Activated T-helper 1 cell treated with anti-CD3 and anti-CD28 coated beads, Interleukin-12 subunit alpha, Interleukin-12 subunit beta, Interleukin-2, Interleukin-4 antibody, amounts not matched to agents 30 ng/mL and 10 ng/mL and 1 ng/mL, durations not matched to agents 14 hours and 24 hours and 36 hours (primary cell): ENCODE data around the gene SPATA24. TPM values are rescaled to one million over a fixed set of nuclear protein-coding genes. Genes with fewer than 3 reads are reported as not detected.
"Not testable (repeated sequence)": the region's sequence is repeated elsewhere in the genome, so short reads cannot be mapped to it uniquely, and the experiment has no call there.

Experiments
- DNase-seq: peaks from one replicate; pipeline ENCODE4 v3.0.0; 2021; ENCODE audit warnings: low spot score
- H3K27ac Mint-ChIP-seq: one replicate; pipeline ENCODE4 v1.8.0; 2021; ENCODE audit warnings: mild to moderate bottlenecking, mixed read lengths
- H3K27me3 Mint-ChIP-seq: one replicate; pipeline ENCODE4 v1.8.0; 2022; ENCODE audit warnings: mild to moderate bottlenecking, moderate library complexity, mixed read lengths; ENCODE audit not compliant: insufficient read depth
- H3K36me3 Mint-ChIP-seq: one replicate; pipeline ENCODE4 v1.8.0; 2021; ENCODE audit warnings: low read depth, mixed read lengths
- H3K4me1 Mint-ChIP-seq: one replicate; pipeline ENCODE4 v1.8.0; 2021; ENCODE audit warnings: low read depth, mixed read lengths
- H3K4me3 Mint-ChIP-seq: one replicate; pipeline ENCODE4 v1.8.0; 2021; ENCODE audit warnings: mild to moderate bottlenecking, moderate library complexity, mixed read lengths
- H3K9me3 Mint-ChIP-seq: one replicate; pipeline ENCODE4 v1.8.0; 2021; ENCODE audit warnings: mixed read lengths
- intact Hi-C: fragments of 100-400 bp; cut with micrococcal nuclease; formaldehyde crosslinking; loops from one replicate; pipeline ENCODE4 v1.15.1; 2024
- total RNA-seq: library from RNA; stranded (reverse); gene quantifications from 2 replicates; pipeline ENCODE4 v1.2.3, GENCODE V29; 2022

Gene SPATA24, protein sequence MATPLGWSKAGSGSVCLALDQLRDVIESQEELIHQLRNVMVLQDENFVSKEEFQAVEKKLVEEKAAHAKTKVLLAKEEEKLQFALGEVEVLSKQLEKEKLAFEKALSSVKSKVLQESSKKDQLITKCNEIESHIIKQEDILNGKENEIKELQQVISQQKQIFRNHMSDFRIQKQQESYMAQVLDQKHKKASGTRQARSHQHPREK
- total RNA-seq, result 4.1 and 5.3 TPM in 2 replicates

- peaks cover 3% of the 10 kb centered on the region for H3K36me3 Mint-ChIP-seq
- no peaks in the 10 kb centered on the region for H3K27me3 Mint-ChIP-seq
- no peaks in the 10 kb centered on the region for H3K9me3 Mint-ChIP-seq
- H3K27ac Mint-ChIP-seq, result peak within 1 kb of the TSS; percentile 100
- intact Hi-C loops, result loop anchor here (1.0 to 5.0 kb wide), 12 partner anchors 11 to 1072 kb away; partner anchors contain the start of genes CDC25C, DNAJC18, EGR1 and ETF1
- peak within 1 kb of the TSS; percentile 91 for H3K4me3 Mint-ChIP-seq
- peaks cover 47% of the 10 kb centered on the region for H3K4me1 Mint-ChIP-seq
- DNase-seq, result peak; percentile 98
These were observed at the start of gene SPATA24 for GRCh38 chr5:139403787-139404483. SPATA24 (minus strand) TSS chr5:139404089; CDS start chr5:139404060, 29 bp downstream.

- H3K36me3 Mint-ChIP-seq, result peaks cover 12% of the 10 kb centered on the region
- intact Hi-C loops, result no loop called here
- no peak for DNase-seq
- H3K9me3 Mint-ChIP-seq, result peaks cover 15% of the 10 kb centered on the region
- H3K27ac Mint-ChIP-seq, result no peak overlapping the region
- no peaks in the 10 kb centered on the region for H3K27me3 Mint-ChIP-seq
- no peak overlapping the region for H3K4me3 Mint-ChIP-seq
- peaks cover 53% of the 10 kb centered on the region for H3K4me1 Mint-ChIP-seq
These were observed 48.2 kb upstream of the SPATA24 start for GRCh38 chr5:139451878-139452660.

DNA sequence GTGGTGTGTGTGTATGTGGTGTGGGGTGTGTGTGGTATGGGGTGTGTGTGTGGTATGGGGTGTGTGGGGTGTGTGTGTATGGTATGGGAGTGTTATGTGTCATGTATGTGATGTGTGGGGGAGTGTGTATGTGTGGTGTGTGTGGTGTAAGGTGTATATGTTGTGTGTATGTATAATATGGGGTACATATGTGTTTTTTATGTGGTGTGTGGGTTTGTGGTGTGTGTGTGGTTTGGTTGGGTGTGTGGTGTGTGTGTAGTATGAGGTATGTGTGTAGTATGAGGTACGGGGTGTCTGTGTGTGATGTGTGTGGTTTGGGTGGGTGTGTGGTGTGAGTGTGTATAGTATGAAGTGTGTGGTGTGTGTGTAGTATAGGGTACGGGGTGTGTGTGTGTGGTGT, 47.3 kb upstream of the SPATA24 start:
- H3K27ac Mint-ChIP-seq, result no peak overlapping the region

DNA sequence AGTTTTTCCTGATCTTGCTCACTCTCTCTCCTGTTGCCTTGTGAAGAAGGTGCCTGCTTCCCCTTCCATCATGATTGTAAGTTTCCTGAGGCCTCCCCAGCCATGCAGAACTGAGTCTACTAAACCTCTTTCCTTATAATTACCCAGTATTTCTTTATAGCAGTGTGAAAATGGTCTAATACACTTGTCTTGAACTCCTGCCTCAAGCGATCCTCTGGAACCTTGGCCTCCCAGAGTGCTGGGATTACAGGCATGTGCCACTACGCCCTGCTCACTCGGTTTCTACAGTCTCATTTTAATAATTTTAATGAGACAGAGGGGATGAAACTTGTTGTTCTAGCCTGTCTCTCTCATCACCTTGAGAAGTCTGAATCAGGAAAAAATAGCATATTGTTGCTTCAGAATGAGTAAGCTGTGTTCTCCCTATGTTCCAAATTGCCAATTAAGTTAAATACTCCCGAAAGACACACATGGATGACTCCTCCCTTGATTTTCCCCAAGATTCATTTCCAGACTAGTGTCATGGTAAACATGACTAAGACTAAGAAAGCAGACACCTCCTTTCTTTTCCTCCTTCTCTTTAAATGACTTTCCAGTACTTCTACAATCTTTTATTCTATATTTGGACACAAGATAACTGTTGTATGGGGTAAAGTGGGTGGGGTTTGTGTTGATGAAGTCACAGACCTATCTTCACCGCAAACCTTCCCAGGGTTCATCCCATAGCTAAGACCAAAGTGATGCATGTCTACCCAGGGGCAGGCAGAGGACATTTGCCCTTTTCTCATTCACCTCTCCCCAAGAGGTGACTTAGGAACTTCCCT, 43.3 kb upstream of the SPATA24 start:
- no peaks in the 10 kb centered on the region for H3K27me3 Mint-ChIP-seq
- intact Hi-C loops, result loop anchor here (1.0 to 2.0 kb wide), 8 partner anchors 8 to 190 kb away; partner anchors contain the start of genes DNAJC18, STING1 and UBE2D2
- no peak for DNase-seq
- peak overlapping the region; percentile 46 for H3K4me3 Mint-ChIP-seq
- peak overlapping the region; percentile 98 for H3K27ac Mint-ChIP-seq
- H3K4me1 Mint-ChIP-seq, result peaks cover 64% of the 10 kb centered on the region
- peaks cover 17% of the 10 kb centered on the region for H3K9me3 Mint-ChIP-seq
- peaks cover 20% of the 10 kb centered on the region for H3K36me3 Mint-ChIP-seq

More for the DNA sequence above, 47.3 kb upstream of the SPATA24 start:
- H3K4me1 Mint-ChIP-seq, result peaks cover 53% of the 10 kb centered on the region
- DNase-seq, result no peak
- intact Hi-C loops, result no loop called here
- H3K36me3 Mint-ChIP-seq, result peaks cover 20% of the 10 kb centered on the region
- no peak overlapping the region for H3K4me3 Mint-ChIP-seq
- no peaks in the 10 kb centered on the region for H3K27me3 Mint-ChIP-seq
- peaks cover 22% of the 10 kb centered on the region for H3K9me3 Mint-ChIP-seq

DNA sequence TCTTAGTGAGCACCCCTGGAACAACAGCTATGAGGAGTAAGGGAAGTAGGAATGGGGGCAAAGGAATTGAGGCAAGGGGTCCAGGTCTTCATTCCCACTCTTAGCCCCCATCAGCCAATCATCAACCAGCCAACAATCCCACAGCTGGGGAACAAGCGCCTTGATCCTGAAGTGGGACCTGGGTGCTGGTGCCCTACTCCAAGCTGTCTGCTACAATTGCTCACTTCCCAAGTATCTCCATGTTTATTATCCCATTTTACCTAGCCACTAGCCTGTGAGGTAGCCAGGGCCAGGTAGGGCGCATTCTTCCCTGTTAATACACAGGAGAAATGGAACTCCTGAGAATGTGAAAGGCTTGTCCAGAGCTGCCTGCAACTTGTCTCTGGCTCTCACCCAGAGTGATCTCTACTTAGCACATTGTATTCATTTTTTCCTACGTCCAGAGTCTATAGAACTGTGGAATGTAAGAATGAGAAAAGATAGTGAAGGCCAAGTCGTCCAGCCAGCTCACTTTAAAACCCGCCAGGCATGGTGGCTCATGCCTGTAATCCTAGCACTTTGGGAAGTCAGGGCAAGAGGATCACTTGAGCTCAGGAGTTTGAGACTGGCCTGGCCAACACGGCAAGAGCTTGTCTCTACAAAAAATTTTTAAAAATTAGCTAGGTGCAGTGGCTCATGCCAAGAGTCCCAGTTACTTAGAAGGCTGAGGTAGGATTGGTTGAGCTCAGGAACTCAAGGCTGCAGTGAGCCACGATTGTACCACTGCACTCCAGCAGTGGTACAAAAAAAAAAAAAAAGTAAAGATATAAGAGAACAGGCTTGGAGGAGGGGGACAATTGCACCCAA, 41.7 kb upstream of the SPATA24 start:
- DNase-seq, result no peak
- Mint-ChIP-seq H3K36me3 (peaks cover 20% of the 10 kb centered on the region), H3K9me3 (peaks cover 17% of the 10 kb centered on the region), H3K4me3 (no peak overlapping the region), H3K4me1 (peaks cover 75% of the 10 kb centered on the region), H3K27me3 (no peaks in the 10 kb centered on the region), H3K27ac (peak overlapping the region; percentile 62)
- intact Hi-C loops, result loop anchor here (2.0 kb wide), 1 partner anchor 191 kb away; no protein-coding TSS in a partner anchor

DNA sequence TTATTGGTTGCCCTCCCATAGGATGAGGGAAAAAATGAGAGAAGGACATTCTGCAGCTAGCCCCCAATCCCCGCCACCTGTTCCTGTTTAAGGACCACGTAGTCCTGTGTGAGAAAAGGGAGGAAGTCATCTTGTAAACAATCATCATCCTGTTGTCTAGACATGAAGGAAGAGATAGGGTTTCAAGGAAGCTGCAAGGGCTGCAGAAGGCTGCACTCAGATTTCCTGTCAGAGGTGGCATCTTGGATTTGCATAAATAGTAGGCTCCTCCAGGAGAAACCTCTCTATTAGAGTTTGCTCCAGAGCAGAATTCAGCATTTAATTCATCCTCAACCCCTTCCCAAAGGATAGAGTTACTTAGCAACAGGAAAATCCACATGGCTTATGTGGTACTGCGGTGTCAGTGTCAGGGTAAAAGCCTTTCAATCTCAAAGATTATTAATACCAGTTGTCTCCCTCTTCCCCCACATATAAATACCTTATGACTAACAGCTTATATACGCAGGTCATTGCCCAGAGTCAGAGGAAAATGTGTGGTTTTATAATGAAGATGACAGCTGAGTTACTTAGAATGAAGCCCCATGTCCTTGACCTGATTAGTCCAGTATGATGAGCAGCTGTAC, 40.1 kb upstream of the SPATA24 start:
- peaks cover 85% of the 10 kb centered on the region for H3K4me1 Mint-ChIP-seq
- H3K9me3 Mint-ChIP-seq, result peaks cover 17% of the 10 kb centered on the region
- no peaks in the 10 kb centered on the region for H3K27me3 Mint-ChIP-seq
- H3K36me3 Mint-ChIP-seq, result peaks cover 21% of the 10 kb centered on the region
- no peak for DNase-seq
- H3K4me3 Mint-ChIP-seq, result peak overlapping the region; percentile 51
- intact Hi-C loops, result no loop called here
- H3K27ac Mint-ChIP-seq, result peak overlapping the region; percentile 76

GRCh38 chr5:139440416-139440815, 36.5 kb upstream of the SPATA24 start:
- intact Hi-C loops, H3K36me3 Mint-ChIP-seq, DNase-seq, H3K27me3 Mint-ChIP-seq, H3K9me3 Mint-ChIP-seq, H3K4me3 Mint-ChIP-seq: not testable (repeated sequence)
- Mint-ChIP-seq H3K27ac (peak overlapping the region; percentile 99), H3K4me1 (peaks cover 71% of the 10 kb centered on the region)

DNA sequence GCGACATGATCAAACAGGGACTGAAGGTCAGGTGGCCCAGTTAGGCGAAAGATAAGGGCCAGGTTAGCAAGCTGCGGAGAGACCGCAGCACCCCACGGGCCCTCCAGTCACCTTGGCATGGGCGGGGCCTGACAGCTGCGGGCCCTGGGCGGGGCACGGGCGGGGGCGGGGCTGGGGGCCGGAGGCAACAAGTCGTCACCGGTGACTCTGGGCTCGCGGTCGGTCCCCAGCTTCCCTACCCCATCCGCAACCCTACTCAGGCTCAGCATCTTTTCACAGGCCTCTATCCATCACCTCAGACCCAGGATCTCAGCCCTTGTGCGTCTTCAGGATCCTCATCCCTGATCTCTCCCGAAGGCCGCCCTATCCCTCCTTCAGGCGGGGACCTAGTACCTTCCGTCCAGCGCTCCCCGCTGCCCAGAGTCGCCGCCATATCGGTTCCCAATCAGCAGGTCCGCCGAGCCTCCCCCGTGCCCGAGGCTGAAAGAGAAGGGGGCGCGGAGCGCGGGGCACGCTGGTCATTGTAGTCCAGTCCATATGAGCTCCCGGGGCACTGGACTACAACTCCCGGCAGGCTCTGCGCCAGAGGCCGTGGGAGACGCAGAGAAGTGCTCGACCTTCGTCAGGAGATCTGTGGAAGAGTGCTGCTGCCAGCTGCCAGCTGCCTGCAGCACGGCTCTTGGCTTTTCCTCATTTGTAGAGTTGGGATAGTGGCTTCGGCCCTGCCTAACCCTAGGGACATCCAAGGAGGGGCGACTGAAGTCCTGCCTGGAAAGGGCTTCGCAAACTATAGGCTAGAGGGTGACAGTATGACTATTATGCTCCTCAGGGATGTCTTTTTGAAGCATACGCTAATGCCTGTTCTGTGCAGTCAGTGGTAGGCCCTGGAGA, 35.4 kb upstream of the SPATA24 start, which contains the start of gene DNAJC18:
Gene DNAJC18, minus strand, starts transcription at position 513 of the 891 bp plus-strand sequence. Its CDS starts 80 bp downstream, at position 433.
- Mint-ChIP-seq H3K36me3 (peaks cover 14% of the 10 kb centered on the region), H3K4me1 (peaks cover 66% of the 10 kb centered on the region), H3K27me3 (no peaks in the 10 kb centered on the region), H3K4me3 (peak within 1 kb of the TSS; percentile 95), H3K9me3 (no peaks in the 10 kb centered on the region), H3K27ac (peak within 1 kb of the TSS; percentile 99)
- peak; percentile 86 for DNase-seq
- intact Hi-C loops, result loop anchor here (1.0 to 5.0 kb wide), 9 partner anchors 8 to 138 kb away; partner anchors contain the start of genes SPATA24, STING1 and UBE2D2

DNA sequence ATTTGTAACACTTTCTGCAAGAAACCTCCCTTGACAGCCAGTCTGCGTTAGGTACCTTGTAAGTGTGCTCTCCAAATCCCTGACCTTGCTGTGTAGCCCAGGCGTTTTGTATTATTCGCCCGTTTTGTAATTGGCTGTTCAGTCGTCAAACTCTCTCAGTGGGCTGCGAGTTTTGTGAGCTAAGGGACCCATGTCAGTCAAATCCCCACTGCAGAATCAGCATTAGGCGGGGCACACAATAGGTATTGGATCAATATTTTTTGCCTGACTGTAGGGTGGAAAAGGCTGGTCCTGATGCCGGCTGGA, 34.8 kb upstream of the SPATA24 start:
- Mint-ChIP-seq H3K27me3 (no peaks in the 10 kb centered on the region), H3K9me3 (no peaks in the 10 kb centered on the region), H3K36me3 (peaks cover 14% of the 10 kb centered on the region), H3K4me1 (peaks cover 60% of the 10 kb centered on the region), H3K27ac (peak overlapping the region; percentile 79), H3K4me3 (peak overlapping the region; percentile 95)
- no peak for DNase-seq
- intact Hi-C loops, result loop anchor here (1.0 to 5.0 kb wide), 9 partner anchors 9 to 139 kb away; partner anchors contain the start of genes SPATA24, STING1 and UBE2D2

DNA sequence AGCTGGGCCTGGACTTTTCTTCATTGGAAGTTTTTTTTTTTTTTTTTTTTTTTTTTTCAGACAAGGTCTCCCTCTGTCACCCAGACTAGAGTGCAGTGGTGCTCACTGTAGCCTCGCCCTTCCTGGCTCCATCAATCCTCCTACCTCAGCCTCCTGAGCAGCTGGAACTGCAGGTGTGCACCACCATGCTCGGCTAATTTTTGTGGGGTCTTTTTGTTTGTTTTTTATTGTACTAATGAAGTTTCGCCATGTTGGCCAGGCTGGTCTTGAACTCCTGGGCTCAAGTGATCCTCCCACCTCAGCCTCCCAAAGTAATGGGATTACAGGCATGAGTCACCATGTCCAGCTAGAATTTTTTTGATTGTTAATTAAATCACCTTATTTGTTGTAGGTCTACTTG, 31.8 kb upstream of the SPATA24 start:
- Mint-ChIP-seq H3K27ac (no peak overlapping the region), H3K4me1 (peaks cover 34% of the 10 kb centered on the region), H3K9me3 (no peaks in the 10 kb centered on the region), H3K4me3 (no peak overlapping the region), H3K36me3 (peaks cover 23% of the 10 kb centered on the region), H3K27me3 (no peaks in the 10 kb centered on the region)
- intact Hi-C loops, result loop anchor here (5.0 kb wide), 1 partner anchor 142 kb away; no protein-coding TSS in a partner anchor
- no peak for DNase-seq
